ENCODE data around the gene P2RY2. TPM values are rescaled to one million over a fixed set of nuclear protein-coding genes. Genes with fewer than 3 reads are reported as not detected.

Gene P2RY2
- total and polyA plus RNA-seq, 9 of the 15 experiments (the other 6 are each of a cell fraction or from before 2014, with no cell fraction given), result not detected

- no peak for TF ChIP-seq BRCA1 (IDR thresholded peaks at IDR 0.05)
- TF ChIP-seq BRCA1 (CRISPR knock-in tag; IDR thresholded peaks at IDR 0.05), result no peak
Measured at GRCh38 chr11:73187854-73188253, 30.2 kb upstream of the P2RY2 start (continued).

- in situ Hi-C loops (cut with MboI), result loop anchor here (5.0 to 10.0 kb wide), 3 partner anchors 49 to 464 kb away; no protein-coding TSS in a partner anchor
Measured at GRCh38 chr11:73188301-73188700, 29.8 kb upstream of the P2RY2 start.

More at GRCh38 chr11:73188301-73188700, 29.8 kb upstream of the P2RY2 start:
- TF ChIP-seq TEAD1 (CRISPR knock-in tag; IDR thresholded peaks at IDR 0.05), result no peak
- TF ChIP-seq RBM17 (IDR thresholded peaks at IDR 0.05; ENCODE audit: borderline replicate concordance, low read depth, low read length), result no peak
- TF ChIP-seq, protein P1, sequence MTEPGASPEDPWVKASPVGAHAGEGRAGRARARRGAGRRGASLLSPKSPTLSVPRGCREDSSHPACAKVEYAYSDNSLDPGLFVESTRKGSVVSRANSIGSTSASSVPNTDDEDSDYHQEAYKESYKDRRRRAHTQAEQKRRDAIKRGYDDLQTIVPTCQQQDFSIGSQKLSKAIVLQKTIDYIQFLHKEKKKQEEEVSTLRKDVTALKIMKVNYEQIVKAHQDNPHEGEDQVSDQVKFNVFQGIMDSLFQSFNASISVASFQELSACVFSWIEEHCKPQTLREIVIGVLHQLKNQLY (CRISPR knock-in tag; conservative IDR thresholded peaks at IDR 0.05), result no peak
- no peak for TF ChIP-seq ZEB2 (IDR thresholded peaks at IDR 0.05)
- TF ChIP-seq ZNF124 (CRISPR knock-in tag; IDR thresholded peaks at IDR 0.05), result no peak
- Histone ChIP-seq H3K4me3 (no peak overlapping the region), H3K9ac (ENCODE audit: insufficient read depth in 1 of 2, low read depth in 2 of 2, low read length in 2 of 2) (peak overlapping the region in 1 of 2 experiments; percentile 38; a peak in 2 of 4 replicates), H3K27me3 (ENCODE audit: control insufficient read depth in 2 of 2, insufficient read depth in 2 of 2, low read length in 2 of 2) (peaks cover 12 to 30% of the 10 kb centered on the region in 2 experiments; a peak in 4 of 5 replicates), H3K27ac (ENCODE audit: extremely low read depth, low read depth, low read length) (no peak overlapping the region), H3K9me1 (ENCODE audit: control insufficient read depth, insufficient read depth, low read length) (no peaks in the 10 kb centered on the region), H4K20me1 (replicated peaks; ENCODE audit: control insufficient read depth, insufficient read depth, low read length) (peaks cover 3% of the 10 kb centered on the region; the same call in 1 of the 2 replicates), H3K79me2 (ENCODE audit: control insufficient read depth, insufficient read depth, low read length) (no peaks in the 10 kb centered on the region), H3K36me3 (ENCODE audit: control insufficient read depth, insufficient read depth, low read length) (no peaks in the 10 kb centered on the region), H2AFZ (ENCODE audit: low read depth, low read length) (no peak overlapping the region), H3K4me2 (ENCODE audit: insufficient read depth, low read length) (no peak overlapping the region), H3K9me3 (replicated peaks; ENCODE audit: control insufficient read depth, insufficient read depth, low read depth, low read length) (no peaks in the 10 kb centered on the region), H3K4me1 (replicated peaks in 1 of 2; ENCODE audit: control insufficient read depth in 2 of 2, insufficient read depth in 2 of 2, low read length in 2 of 2) (peaks cover 6 to 24% of the 10 kb centered on the region in 2 experiments; a peak in 4 of 5 replicates)
- ChIA-PET POLR2A (interaction anchor here (0.6 to 0.8 kb wide), 4 partner anchors 11 to 444 kb away, joined by 3 to 4 read pairs (median 3); no protein-coding TSS in a partner anchor), CTCF (ENCODE audit: low intra/inter-chr PET ratio) (no interaction called here)
- 4% methylated on average over 4 of the region's 4 CpGs for WGBS (ENCODE audit: insufficient coverage, low coverage, missing lambda C conversion rate)
- FAIRE-seq (no peak), DNase-seq (ENCODE audit: extremely low read depth in 1 of 4, low spot score in 3 of 4) (no peak), ATAC-seq (no peak)
- no TSS peak for BruUV-seq (replicated peaks)
- intact Hi-C loops (cut with micrococcal nuclease), result no loop called here

Measured in K562 (cell line).